GM18502 (cell line): ENCODE measurements around the gene SERPINA3.

Experiments used
- ATAC-seq: cut with Tn5 transposase; IDR thresholded peaks from one replicate; pipeline ENCODE4 v1.9.1; 2021; ENCODE audit warnings: mild to moderate bottlenecking; ENCODE audit not compliant: unreplicated experiment, poor library complexity

Gene SERPINA3

DNA sequence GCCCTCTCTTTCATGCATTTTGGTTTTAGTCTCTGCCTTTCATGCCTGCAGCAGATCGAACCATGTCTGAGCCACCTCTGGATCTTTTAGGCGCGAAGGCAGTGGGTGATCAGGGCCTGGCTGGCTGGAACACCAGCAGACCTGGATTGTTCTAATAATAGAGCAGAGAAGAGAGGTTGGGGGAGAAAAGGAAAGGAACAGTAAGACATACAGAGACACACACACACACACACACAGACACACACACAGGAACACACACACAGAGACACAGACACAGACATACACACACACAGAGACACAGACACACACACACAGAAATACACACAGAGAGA is 38.2 kb downstream of the SERPINA3 start:
- no peak for ATAC-seq

DNA sequence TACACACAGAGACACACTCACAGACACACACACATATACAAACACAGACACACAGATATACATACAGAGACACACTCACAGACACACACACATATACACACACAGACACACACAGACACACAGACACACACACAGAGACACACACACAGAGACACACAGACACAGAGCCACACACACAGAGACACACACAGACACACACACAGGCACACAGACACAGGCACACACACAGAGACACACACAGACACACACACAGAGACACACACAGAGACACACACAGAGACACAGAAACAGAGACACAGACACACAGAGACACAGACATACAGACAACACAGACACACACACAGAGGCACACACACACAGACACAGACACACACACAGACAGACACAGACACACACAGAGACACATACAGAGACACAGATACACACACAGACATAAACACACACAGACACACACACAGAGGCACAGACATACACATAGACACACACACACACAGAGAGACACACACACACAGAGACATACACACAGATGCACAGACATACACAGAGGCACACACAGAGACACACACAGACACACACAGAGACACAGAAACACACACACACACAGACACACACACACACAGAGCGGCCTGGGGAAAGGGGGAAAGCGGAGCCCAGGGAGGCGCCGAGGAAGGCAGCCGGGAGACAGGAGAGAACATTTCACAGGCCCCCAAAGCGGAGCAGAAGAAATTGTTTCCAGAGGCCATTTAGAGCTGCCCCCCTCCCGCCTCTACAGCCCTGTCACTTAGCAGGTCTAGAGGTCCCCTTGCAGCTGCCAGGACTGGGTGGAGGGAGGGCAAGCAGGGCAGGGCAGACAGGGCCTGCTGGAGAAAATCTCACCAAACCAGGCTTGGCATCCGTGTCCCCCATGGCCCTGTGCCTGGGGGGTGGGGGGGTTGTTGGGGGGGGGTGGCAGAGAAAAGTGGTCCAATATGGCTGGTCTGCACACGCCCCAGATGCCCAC is 38.9 kb downstream of the SERPINA3 start:
- ATAC-seq = no peak

DNA sequence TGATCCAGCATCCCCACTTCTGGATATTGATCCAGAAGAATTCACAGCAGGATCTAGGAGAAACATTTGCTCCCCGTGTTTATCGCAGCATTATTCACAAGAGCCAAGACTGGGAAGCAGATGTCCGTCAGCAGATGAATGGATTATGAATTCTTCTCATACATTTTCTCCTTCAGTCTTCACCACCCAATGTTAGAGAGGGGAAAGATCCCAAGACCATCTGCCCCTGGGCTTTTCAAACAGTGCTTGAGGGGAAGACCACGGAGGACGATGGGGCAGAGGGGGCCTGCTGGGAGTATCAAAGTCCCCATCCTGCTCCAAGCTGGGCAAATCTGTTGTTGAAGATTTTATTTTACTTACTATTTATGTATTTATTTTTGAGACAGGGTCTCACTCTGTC is 41.1 kb downstream of the SERPINA3 start:
- no peak for ATAC-seq

DNA sequence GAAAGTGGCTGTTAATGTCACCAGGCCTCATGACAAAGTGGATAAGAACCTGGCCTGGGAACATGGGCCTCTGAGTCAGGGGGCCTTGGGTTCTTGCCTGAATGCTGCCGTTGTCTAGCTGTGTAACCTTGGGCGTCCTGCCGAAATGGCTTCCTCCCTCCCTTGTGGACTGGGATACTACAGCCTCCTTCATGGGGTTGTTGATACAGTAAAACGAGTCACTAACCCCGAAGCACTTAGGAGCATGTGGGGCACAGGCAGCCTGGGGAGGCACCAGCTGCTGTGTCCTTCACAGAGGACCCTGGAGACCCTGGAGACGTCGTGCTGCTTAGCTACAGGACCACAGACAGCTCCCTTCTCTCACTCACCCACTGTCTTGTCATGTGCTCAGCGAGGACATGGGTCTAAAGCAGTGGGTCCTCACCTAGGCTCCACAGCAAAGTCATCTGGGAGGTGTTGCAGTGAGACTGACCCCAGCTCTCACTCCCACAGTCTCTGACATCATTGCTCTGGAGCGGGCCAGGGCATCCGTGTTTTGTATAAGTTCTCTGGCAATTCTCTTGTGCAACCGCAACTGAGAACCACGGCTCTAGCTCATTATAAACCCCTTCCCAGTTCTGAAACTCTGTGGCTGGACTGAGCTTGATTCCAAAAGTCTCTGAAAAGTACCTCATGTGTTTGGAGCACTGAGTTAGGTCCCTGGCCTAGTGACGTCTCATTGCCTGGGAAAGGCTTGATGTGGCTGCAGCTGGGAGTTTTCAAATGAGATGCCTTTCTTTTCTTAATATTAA is 42.1 kb downstream of the SERPINA3 start:
- ATAC-seq = no peak

DNA sequence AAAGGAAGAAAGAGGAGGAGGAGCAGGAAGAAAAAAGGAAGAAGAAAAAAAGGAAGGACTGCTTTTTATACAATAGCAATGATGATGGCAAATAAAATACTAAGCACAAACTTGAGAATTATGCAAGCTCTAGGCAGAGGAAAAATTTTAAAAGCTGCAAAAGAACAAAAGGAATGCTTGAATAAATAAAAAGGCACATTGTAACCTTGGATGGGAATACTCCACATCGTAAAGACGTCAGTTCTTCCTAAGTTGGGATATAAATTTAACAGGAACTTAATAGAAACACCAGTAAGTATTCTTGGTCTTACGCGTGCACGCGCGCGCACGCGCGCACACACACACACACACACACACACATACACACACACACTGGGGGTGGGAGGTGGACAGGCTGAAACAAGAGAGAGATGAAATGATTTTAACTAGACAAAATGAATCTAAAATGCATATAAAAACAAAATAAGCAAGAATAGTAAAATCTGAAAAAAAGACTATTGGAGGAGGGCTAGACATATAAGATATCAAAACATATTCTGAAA is 43.0 kb downstream of the SERPINA3 start:
- no peak for ATAC-seq

DNA sequence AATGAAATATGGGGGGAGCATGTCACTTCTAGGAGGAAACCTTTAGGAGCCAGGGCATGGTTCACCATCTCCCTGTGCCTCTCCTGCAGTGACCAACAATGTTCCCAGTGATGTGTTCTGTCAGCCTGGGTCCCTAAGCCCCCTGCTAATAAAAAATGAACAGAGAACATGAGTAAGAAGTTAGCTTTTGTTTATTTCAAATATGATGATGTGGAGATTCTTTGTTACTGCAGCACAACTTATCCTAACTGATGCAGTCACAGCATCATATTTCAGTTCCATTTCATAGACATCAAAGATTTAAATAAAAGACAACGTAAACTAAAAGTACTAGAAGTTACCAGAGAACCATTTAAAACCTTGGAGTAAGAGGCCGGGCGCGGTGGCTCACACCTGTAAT is 43.9 kb downstream of the SERPINA3 start:
- ATAC-seq = no peak

DNA sequence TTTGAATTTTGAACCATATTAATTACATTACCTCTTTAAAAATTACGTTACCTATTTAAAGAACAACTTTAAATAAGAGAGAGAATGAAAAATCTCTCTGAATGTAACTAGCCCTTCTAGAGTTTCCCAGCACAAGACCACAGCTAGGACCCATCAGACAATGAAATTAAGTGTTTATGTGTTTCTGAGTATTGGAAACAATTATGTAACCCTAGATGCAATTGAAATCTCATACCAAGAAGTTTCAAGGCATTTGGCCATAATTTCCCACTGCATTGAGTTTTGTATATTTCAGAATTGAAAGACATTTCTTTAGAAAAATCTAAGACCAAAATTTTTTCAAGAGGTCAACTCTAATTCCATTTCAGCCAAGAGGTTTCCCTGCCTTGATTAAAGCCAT is 47.1 kb downstream of the SERPINA3 start:
- no peak for ATAC-seq

DNA sequence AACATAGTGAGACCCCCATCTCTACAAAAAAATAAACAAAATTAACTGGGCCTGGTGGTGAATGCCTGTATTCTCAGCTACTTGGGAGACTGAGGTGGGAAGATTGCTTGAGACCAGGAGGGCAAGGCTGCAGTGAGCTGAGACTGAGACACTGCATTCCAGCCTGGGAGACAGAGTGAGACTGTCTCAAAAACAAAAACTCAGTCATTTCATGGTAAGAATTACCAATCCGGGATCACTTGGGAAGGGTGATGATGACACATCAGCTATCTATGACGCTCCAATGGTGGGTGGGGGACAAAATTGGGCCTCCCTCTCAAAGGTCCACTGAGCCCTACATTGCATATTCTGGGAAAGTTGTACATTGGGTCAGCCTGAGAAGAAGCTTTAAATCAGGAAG is 47.7 kb downstream of the SERPINA3 start:
- ATAC-seq = no peak

DNA sequence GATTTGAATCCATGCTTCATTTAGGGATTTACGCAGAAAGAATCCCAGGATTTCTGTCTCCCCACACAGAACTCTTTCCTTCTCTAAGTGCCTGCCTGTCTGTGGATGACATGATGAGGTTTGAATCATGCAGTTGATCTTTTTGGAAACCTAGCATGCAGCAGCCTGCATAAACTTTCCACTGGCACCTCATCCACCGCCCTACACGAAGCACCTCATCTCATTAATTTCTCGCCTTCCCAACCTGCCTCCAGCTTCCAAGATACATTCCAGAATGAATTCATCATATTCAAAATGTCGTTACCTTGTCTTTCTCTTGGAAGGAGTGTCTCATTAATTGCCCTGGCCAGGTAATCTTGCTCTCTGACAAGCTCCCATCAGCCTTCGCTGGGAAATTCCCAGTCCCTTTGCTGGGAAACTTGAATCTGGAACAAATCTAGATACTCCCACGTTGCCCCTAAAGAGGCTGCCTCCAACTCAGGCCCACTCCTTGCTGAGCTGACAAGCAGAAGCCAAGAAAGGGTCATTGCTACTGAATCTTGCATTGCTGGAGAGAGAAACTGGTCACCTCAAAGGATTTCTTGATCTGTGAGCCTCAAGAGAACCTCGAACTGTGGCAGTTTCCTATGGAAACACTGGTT is 48.2 kb downstream of the SERPINA3 start:
- no peak for ATAC-seq

DNA sequence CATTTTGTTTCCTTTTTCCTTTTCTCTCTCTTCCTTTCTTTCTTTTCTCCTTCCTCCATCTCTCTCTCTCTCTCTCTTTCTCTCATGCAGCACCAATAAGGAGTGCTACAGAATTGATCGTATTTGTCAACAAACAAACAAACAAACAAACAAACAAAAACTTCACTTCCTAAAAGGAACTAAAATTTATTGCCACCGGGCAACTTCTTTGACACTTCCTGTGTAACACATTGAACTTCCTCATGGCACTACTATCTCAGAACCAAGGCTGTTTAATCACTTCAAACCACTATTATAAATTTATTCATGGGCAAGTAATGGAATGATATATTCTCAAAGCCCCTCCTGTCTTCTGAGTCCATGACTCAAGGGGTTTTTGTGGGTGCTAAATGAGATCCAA is 51.3 kb downstream of the SERPINA3 start:
- no peak for ATAC-seq

DNA sequence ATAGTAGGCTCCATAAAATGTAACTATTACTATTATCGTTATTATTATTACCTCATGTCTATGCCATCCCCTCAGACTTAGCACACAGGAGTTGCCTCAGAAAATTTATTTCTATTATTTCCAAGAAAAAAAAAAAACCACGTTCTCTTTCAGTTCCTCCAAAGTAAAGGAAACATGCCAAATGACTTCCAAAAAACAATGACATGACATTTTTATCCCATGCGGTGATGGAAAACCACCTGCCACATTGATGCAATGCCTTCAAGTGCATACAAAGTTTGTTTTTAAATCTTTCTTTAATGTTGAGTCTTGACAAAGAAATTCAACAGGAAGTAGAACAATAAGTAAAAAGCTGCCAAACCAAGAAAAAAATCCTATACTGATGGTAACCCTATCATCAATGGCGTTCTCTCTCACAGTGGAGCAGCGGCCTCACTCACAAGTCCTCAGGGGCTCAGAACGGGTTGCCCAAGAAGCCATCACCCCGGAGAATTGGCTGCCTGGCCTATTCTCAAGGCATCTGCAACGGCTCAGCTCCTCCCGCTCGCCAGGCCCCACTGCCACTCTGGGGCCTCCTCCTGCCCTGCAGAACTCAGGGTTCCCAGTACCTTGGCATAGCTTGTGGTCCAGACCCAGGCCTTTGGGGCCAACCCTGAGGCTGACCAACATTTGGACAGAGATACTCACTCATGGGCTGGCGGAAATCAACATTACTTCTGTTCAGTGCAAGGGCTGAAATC is 51.9 kb downstream of the SERPINA3 start:
- no peak for ATAC-seq

DNA sequence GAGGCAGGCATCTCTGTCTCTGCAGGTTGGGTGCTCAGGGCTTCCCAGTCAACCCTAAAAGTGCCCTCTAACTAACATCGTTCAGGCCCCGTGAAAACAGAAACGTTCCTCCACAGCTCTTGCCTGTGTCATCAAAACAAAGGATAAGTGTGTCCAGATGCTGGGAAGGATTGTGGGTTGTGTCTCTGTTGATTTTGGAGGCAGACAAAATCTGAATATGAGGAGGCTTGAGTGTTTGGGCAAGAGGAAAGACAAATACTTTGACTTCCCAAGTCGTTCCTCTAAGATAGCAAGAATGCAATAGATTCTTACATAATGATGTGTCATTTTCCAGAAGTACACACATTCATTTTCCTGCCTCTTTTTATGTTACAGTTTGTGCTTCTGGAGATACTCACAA is 52.9 kb downstream of the SERPINA3 start:
- no peak for ATAC-seq

DNA sequence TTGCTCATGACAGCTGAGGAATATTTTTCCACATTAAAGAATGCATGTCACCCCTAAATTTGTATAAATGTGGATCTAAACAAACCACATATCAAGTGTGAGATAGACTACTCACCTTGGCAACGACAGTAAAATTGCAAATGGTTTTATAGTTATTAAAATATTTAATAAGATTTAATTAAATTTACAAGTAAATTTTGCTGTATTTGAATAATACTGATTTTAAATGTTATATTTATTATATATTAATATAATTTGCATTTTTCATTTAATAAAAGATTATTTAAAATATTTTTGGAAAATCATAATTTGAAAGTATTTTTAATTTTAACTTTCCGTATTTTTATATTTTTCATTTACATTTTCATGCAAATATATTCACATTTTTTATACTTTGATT is 53.4 kb downstream of the SERPINA3 start:
- no peak for ATAC-seq

DNA sequence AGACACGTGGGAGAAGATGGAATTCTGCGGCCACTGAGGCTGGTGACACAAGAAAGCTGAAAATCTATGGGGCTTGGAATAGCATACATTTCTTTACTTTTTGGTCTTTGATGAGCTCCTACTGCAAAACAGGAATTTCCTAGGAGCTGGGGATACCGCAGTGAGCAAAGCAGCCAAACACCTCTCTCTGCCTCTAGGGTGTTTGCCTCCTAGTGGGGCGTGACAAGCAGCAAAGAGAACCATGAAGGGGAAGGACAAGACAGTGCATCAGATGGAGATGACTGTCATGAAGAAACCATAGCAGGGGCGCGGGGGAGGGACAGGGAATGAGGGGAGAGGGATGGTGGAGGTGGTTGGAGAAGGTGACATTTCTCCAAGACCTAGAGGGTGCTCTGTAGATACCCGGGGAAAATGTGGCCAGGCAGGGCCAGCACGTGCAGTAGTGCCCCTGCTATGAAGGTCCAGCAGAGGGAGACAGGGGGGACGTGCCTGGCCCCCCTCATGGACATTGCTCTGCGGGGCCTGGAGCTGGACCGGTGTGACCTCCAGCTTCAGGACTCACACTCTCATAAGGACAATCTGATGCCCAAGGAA is 58.6 kb downstream of the SERPINA3 start:
- no peak for ATAC-seq

DNA sequence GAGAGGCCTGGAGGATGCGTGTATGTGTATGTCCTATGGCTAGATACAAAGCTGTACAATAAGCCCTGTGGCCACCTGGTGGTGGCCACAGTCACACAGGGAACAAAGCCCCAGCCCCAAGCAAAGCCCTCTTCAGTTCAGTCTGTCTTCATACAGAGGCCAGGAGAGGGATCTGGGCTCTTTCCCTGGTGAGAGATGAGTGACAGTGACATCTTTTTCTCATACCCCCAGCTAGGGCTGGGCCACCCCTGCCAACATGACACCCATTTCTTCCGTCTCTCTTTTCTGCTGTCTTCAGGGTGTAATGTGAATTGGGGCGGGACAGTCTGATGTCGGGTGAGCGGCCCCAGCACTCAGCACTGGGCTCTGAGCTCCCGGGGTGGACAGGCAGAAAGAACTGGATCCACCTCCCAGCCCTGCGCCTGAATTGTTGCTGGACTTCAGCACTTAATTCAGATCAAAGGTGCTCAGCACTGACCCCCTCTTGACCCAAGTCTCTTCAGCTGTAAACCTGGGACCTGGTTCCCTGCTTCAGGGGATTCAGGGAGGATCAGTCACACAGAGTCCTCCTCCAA is 59.8 kb downstream of the SERPINA3 start:
- no peak for ATAC-seq

DNA sequence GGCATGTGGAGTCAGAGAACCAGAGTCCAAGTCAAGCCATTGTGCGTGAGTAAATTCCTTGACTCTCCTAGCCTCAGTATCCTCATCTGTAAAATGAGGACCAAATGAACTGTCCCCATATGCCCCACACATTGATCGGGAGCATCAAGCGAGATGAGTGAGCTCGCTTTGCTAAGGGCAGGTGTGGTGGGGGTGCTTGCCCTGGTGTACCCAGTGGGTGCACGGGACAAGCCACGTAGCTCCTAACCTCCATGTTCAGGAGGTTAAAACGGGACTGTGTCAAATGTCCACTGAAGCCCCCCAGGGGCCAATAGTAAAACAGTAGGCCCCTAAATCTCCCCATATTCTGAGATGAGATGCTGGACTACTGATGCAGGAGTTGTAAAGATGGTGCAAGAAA is 60.9 kb downstream of the SERPINA3 start:
- ATAC-seq = no peak
